ENCODE data around the gene TMEM201.
"Not testable (repeated sequence)": the region's sequence is repeated elsewhere in the genome, so short reads cannot be mapped to it uniquely, and the experiment has no call there.

DNA sequence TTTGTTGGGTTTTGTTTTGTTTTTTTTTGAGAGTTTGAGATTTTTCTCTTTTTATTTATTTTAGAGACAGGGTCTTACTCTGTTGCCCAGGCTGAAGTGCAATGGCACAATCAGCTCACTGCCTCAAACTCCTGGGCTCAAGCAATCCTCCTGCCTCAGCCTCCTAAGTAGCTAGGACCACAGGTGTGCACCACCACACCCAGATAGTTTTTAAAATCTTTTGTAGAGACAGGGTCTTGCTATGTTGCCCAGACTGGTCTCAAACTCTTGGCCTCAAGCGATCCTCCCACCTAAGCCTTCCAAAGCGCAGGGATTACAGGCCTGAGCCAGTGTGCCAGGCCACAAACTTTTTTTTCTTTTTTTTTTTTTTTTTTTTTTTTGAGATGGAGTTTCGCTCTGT is 36.3 kb downstream of the TMEM201 start:
- TF ChIP-seq L3MBTL2 (conservative IDR thresholded peaks at IDR 0.05); SUZ12 (IDR thresholded peaks at IDR 0.05); ELF4 (IDR thresholded peaks at IDR 0.05); SP1 (IDR thresholded peaks at IDR 0.05); FOXM1 (IDR thresholded peaks at IDR 0.05; ENCODE audit: borderline replicate concordance); BHLHE40 (IDR thresholded peaks at IDR 0.05; ENCODE audit: borderline replicate concordance); HDGF (IDR thresholded peaks at IDR 0.05; ENCODE audit: borderline replicate concordance); FOXA1 (IDR thresholded peaks at IDR 0.05); FOXK2 (IDR thresholded peaks at IDR 0.05); TARDBP (IDR thresholded peaks at IDR 0.05); NFRKB (IDR thresholded peaks at IDR 0.05); CTBP1 (IDR thresholded peaks at IDR 0.05; ENCODE audit: borderline replicate concordance): not testable (repeated sequence)
- TF ChIP-seq, protein P1, sequence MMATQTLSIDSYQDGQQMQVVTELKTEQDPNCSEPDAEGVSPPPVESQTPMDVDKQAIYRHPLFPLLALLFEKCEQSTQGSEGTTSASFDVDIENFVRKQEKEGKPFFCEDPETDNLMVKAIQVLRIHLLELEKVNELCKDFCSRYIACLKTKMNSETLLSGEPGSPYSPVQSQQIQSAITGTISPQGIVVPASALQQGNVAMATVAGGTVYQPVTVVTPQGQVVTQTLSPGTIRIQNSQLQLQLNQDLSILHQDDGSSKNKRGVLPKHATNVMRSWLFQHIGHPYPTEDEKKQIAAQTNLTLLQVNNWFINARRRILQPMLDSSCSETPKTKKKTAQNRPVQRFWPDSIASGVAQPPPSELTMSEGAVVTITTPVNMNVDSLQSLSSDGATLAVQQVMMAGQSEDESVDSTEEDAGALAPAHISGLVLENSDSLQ (IDR thresholded peaks at IDR 0.05): not testable (repeated sequence)
